Keratinocyte (primary cell): ENCODE measurements around the gene ACSL4. TPM values are rescaled to one million over a fixed set of nuclear protein-coding genes. Genes with fewer than 3 reads are reported as not detected.
"Not testable (repeated sequence)": the region's sequence is repeated elsewhere in the genome, so short reads cannot be mapped to it uniquely, and the experiment has no call there.

Experiments
- DNase-seq: peaks from one replicate; pipeline ENCODE4 v3.0.0-alpha.2; 2011; ENCODE audit warnings: low read depth, missing footprints, low spot score
- FAIRE-seq: peaks from 2 replicates; lab custom pipeline; 2011; peaks lifted over from hg19 to GRCh38; lab: Jason Lieb, UNC
- H2AFZ ChIP-seq: 2 replicates; pipeline ENCODE4 v1.6.0; 2012; ENCODE audit warnings: low read length, control low read depth, inconsistent platforms; ENCODE audit not compliant: control insufficient read depth
- H3K27ac ChIP-seq: 2 replicates; pipeline ENCODE4 v1.5.1; 2011; ENCODE audit warnings: low read length; ENCODE audit not compliant: control insufficient read depth, insufficient read depth
- H3K27me3 ChIP-seq: 3 replicates; pipeline ENCODE4 v1.6.0; 2011; ENCODE audit warnings: low read length; ENCODE audit not compliant: control insufficient read depth, insufficient read depth; ENCODE audit errors: extremely low read depth
- H3K36me3 ChIP-seq, 2 experiments: 2 replicates in 1 of 2; 3 replicates in 1 of 2; pipeline ENCODE4 v1.5.1; 2011; ENCODE audit warnings: low read length in 2 of 2, mild to moderate bottlenecking in 1 of 2; ENCODE audit not compliant: control insufficient read depth in 2 of 2, insufficient read depth in 2 of 2; ENCODE audit errors: extremely low read depth in 1 of 2
- H3K4me1 ChIP-seq: 3 replicates; pipeline ENCODE4 v1.5.1; 2011; ENCODE audit warnings: low read length; ENCODE audit not compliant: control insufficient read depth, insufficient read depth; ENCODE audit errors: extremely low read depth
- H3K4me2 ChIP-seq: 3 replicates; pipeline ENCODE4 v1.6.0; 2011; ENCODE audit warnings: low read depth, low read length; ENCODE audit not compliant: control insufficient read depth, insufficient read depth; ENCODE audit errors: extremely low read depth
- H3K4me3 ChIP-seq, 3 experiments: fragments of 200-600 bp in 1 of 3; sonication (generic) in 1 of 3; 2 replicates in 2 of 3; 3 replicates in 1 of 3; pipeline ENCODE4 v1.5.1; 2011 to 2016; ENCODE audit warnings: low read length in 3 of 3, mild to moderate bottlenecking in 3 of 3, control low read depth in 2 of 3, inconsistent platforms in 1 of 3, low read depth in 1 of 3, mixed read lengths in 1 of 3, mixed run types in 1 of 3, moderate library complexity in 1 of 3; ENCODE audit not compliant: control insufficient read depth in 2 of 3, insufficient read depth in 2 of 3; ENCODE audit errors: extremely low read depth in 1 of 3
- H3K79me2 ChIP-seq: 2 replicates; pipeline ENCODE4 v1.6.0; 2012; ENCODE audit warnings: low read length; ENCODE audit not compliant: control insufficient read depth, insufficient read depth
- H3K9ac ChIP-seq: 3 replicates; pipeline ENCODE4 v1.6.0; 2011; ENCODE audit warnings: low read length; ENCODE audit not compliant: control insufficient read depth, insufficient read depth; ENCODE audit errors: extremely low read depth
- H3K9me1 ChIP-seq: 3 replicates; pipeline ENCODE4 v1.6.0; 2011; ENCODE audit warnings: low read length; ENCODE audit not compliant: control insufficient read depth, insufficient read depth; ENCODE audit errors: extremely low read depth
- H3K9me3 ChIP-seq: 2 replicates; pipeline ENCODE4 v1.5.1; 2012; ENCODE audit warnings: low read depth, low read length; ENCODE audit not compliant: control insufficient read depth
- H4K20me1 ChIP-seq: 3 replicates; pipeline ENCODE4 v1.6.0; 2011; ENCODE audit warnings: low read length; ENCODE audit not compliant: control insufficient read depth, insufficient read depth; ENCODE audit errors: extremely low read depth
- EZH2 ChIP-seq: IDR thresholded peaks from one replicate; pipeline ENCODE4 v1.6.1; 2012; ENCODE audit warnings: inconsistent platforms, mild to moderate bottlenecking, low read length, moderate library complexity
- dilution Hi-C: fragments of 300-500 bp; cut with MboI; formaldehyde crosslinking; loops from one replicate; pipeline ENCODE4 v1.7.0; 2020; ENCODE audit warnings: low sequenced_read_pairs; ENCODE audit not compliant: extremely low pct_ligation_motif_present
- polyA plus RNA-seq, 5 experiments: library from polyadenylated mRNA; depleted of rRNA in 3 of 5; stranded (reverse) in 3 of 5; stranded (forward) in 1 of 5; unstranded in 1 of 5; fragments of >200 nt; gene quantifications; 1 replicate in 1 of 5; 2 replicates in 3 of 5; 3 replicates in 1 of 5; pipeline versions ENCODE4 v1.2.1 to v1.2.3, GENCODE V29; 2011 to 2012; ENCODE audit warnings: missing spikeins in 2 of 5, low read depth in 1 of 5, low replicate concordance in 1 of 5
- TF ChIP-seq, protein P1 (sequence below), 3 experiments: IDR thresholded peaks in 1 of 3; conservative IDR thresholded peaks in 1 of 3; optimal IDR thresholded peaks in 1 of 3; 2 replicates in 2 of 3; 3 replicates in 1 of 3; pipeline versions ENCODE3 to v1.5.1; 2011; ENCODE audit warnings: low read length in 3 of 3, mild to moderate bottlenecking in 3 of 3, moderate library complexity in 2 of 3, control low read depth in 1 of 3, inconsistent platforms in 1 of 3; ENCODE audit not compliant: insufficient read depth in 2 of 3; ENCODE audit errors: extremely low read depth in 1 of 3

Gene ACSL4
- polyA plus RNA-seq, 1 donor (not counting 4 experiments of a cell fraction or from before 2014, with no cell fraction given): 78.3 TPM

DNA sequence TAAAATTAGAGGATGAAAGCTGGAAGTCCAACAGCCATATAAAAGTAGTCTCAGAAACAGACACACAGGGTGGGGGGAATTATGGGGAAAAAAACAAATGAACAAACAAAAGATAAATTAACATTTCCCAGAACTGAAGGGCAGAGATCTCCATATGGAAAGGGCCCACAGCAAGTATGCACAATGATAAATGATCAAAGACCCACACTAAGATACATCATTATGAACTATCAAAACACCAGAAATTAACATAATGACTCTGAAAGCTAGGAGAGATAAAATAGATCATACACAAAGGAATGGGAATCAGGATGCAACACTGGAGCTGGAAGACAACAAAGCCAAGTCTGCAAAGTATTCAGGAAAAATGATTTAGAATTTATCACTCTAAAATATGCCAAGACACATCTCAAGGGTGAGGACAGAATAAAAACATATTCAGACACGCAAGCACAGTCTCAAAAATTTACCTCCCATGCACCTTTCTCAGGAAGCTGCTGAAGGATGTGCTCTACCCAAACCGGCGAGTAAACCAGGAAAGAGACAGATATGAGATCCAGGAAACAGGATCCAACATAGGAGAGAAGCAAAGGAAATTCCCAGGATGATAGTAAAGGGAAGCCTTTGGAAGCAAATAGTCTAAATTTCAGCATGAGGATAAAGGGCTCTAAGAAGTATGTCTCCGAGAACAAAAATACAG is 77.4 kb downstream of the ACSL4 start:
- no peak overlapping the region for H3K9ac ChIP-seq
- no peak overlapping the region for H3K27ac ChIP-seq
- H3K4me1 ChIP-seq: no peaks in the 10 kb centered on the region
- H3K79me2 ChIP-seq: no peaks in the 10 kb centered on the region
- peaks cover 0 to 2% of the 10 kb centered on the region in 2 experiments for H3K36me3 ChIP-seq
- no peak overlapping the region for H3K4me3 ChIP-seq
- no peaks in the 10 kb centered on the region for H3K9me3 ChIP-seq
- no peak overlapping the region for H3K4me2 ChIP-seq
- peaks cover 3% of the 10 kb centered on the region for H4K20me1 ChIP-seq
- FAIRE-seq (no peak), DNase-seq (no peak)
- no peak for TF ChIP-seq EZH2
- TF ChIP-seq, protein P1, sequence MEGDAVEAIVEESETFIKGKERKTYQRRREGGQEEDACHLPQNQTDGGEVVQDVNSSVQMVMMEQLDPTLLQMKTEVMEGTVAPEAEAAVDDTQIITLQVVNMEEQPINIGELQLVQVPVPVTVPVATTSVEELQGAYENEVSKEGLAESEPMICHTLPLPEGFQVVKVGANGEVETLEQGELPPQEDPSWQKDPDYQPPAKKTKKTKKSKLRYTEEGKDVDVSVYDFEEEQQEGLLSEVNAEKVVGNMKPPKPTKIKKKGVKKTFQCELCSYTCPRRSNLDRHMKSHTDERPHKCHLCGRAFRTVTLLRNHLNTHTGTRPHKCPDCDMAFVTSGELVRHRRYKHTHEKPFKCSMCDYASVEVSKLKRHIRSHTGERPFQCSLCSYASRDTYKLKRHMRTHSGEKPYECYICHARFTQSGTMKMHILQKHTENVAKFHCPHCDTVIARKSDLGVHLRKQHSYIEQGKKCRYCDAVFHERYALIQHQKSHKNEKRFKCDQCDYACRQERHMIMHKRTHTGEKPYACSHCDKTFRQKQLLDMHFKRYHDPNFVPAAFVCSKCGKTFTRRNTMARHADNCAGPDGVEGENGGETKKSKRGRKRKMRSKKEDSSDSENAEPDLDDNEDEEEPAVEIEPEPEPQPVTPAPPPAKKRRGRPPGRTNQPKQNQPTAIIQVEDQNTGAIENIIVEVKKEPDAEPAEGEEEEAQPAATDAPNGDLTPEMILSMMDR (optimal IDR thresholded peaks at IDR 0.05 in 1 of 3, IDR thresholded peaks at IDR 0.05 in 1 of 3, conservative IDR thresholded peaks at IDR 0.05 in 1 of 3; ENCODE audit: extremely low read depth in 1 of 3, insufficient read depth in 2 of 3, low read length in 3 of 3): no peak
- no peaks in the 10 kb centered on the region for H3K9me1 ChIP-seq
- dilution Hi-C loops: no loop called here
- no peaks in the 10 kb centered on the region for H3K27me3 ChIP-seq
- no peak overlapping the region for H2AFZ ChIP-seq

DNA sequence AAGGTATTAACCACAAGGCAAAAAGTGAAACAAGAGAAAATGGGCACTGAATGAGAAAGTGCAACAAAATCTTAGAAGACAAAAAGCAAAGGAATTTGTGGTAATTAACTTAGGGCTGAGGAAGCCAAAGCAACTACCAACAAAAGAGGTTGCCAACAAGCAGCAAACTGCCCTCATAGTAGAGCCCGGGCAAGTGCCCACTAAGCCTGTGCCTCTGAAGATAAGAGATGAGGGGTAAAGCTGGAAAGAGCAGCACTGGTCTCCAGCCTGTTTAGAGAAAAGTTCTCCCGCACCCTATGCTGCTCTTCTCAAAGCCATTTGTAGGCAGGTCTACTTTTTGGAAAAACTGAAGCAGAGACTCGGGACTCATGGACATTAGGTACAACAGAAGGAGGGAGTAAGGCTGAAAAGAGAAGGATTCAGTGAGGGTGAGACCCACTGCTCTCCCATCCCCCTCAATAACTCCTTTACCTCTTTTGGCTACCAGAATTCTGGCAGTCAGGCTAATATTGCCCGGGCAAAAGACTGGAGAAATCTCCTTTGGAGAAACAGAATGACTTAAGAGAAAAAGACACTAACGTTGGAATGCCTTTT is 78.4 kb downstream of the ACSL4 start:
- TF ChIP-seq EZH2: no peak
- TF ChIP-seq, protein P1 (optimal IDR thresholded peaks at IDR 0.05 in 1 of 3, IDR thresholded peaks at IDR 0.05 in 1 of 3, conservative IDR thresholded peaks at IDR 0.05 in 1 of 3; ENCODE audit: extremely low read depth in 1 of 3, insufficient read depth in 2 of 3, low read length in 3 of 3): no peak
- dilution Hi-C loops: no loop called here
- no peaks in the 10 kb centered on the region for H3K79me2 ChIP-seq
- H3K4me3 ChIP-seq: no peak overlapping the region
- H3K4me1 ChIP-seq: no peaks in the 10 kb centered on the region
- no peaks in the 10 kb centered on the region for H3K9me1 ChIP-seq
- no peak for DNase-seq
- peaks cover 0 to 1% of the 10 kb centered on the region in 2 experiments for H3K36me3 ChIP-seq
- FAIRE-seq: no peak
- H3K27me3 ChIP-seq: no peaks in the 10 kb centered on the region
- no peaks in the 10 kb centered on the region for H3K9me3 ChIP-seq
- no peak overlapping the region for H2AFZ ChIP-seq
- no peak overlapping the region for H3K4me2 ChIP-seq
- peaks cover 3% of the 10 kb centered on the region for H4K20me1 ChIP-seq
- no peak overlapping the region for H3K9ac ChIP-seq
- H3K27ac ChIP-seq: no peak overlapping the region

DNA sequence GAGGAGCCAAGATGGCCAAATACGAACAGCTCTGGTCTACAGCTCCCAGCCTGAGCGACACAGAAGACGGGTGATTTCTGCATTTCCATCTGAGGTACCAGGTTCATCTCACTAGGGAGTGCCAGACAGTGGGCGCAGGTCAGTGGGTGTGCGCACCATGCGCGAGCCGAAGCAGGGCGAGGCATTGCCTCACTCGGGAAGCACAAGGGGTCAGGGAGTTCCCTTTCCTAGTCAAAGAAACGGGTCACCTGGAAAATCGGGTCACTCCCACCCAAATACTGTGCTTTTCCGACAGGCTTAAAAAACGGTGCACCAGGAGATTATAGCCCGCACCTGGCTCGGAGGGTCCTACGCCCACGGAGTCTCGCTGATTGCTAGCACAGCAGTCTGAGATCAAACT is 88.4 kb downstream of the ACSL4 start:
- H4K20me1 ChIP-seq, H3K9ac ChIP-seq, H3K9me3 ChIP-seq, DNase-seq, H3K4me3 ChIP-seq, H3K4me2 ChIP-seq, FAIRE-seq, H3K9me1 ChIP-seq, H3K36me3 ChIP-seq, H3K79me2 ChIP-seq, H2AFZ ChIP-seq, H3K27ac ChIP-seq, H3K4me1 ChIP-seq, dilution Hi-C loops, H3K27me3 ChIP-seq: not testable (repeated sequence)
